PC-3 (cell line): Measurements from ENCODE around the gene P4HTM.

Source experiments
- EZH2 ChIP-seq: fragments of 300-600 bp; sonication (generic); IDR thresholded peaks from one replicate; pipeline ENCODE4 v1.6.1; 2017; ENCODE audit warnings: antibody characterized with exemption, mild to moderate bottlenecking, low read length; ENCODE audit not compliant: unreplicated experiment
- EZH2phosphoT487 ChIP-seq: fragments of 300-600 bp; sonication (generic); IDR thresholded peaks from 2 replicates; pipeline ENCODE4 v1.6.1; 2018; ENCODE audit warnings: mild to moderate bottlenecking, antibody characterized with exemption, low read length, borderline replicate concordance
- TF ChIP-seq, protein P1 (sequence below): fragments of 300-600 bp; sonication (generic); conservative IDR thresholded peaks from 2 replicates; pipeline ENCODE4 v1.5.1; 2017; ENCODE audit warnings: antibody characterized with exemption, low read depth, mild to moderate bottlenecking, low read length

DNA sequence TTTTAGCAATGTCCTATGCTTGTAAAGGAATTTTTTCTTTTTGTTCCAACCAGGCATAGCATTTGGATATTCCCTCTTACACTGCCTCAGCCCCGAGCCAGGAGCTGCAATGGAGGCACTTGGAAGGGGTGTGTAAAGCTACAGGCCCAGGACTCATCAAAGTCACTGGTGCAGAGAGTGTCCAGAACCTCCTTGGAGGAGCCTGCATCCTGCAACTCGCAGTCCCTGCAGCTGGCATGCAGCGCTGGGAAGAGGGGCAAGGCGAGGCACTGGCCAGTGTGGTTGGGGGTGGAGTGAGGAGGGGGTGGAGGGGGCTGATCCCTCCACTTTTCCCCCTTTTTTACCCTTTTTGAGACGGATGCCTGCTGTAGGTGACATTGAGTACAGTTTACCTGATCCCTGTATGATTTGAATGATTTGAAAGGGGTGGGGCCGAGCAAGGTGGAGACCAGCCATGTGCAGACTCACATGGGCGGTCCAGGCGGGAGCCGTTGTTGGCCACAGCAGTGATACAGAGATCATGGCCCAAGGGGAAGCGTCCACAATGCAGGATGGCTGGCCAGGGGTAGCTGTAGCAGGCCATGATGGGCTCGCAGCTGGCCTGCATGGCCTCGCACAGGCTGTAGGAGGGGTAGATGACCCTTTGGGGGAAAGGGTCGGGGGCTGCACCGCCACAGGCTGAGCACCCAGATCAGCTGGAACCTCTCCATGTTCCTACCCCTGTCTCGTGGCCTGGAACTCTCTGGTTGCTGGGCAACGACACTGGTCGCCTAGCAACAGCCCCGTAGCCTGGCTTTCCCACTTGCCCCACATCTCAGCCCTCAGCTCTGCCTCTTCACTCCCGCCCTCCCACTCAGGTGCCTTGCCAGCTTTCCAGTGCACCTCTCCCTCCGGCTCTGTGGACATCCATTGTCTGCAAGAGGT, 7.9 kb downstream of the P4HTM start:
- TF ChIP-seq EZH2phosphoT487 (no peak), EZH2 (no peak)
- TF ChIP-seq, protein P1, sequence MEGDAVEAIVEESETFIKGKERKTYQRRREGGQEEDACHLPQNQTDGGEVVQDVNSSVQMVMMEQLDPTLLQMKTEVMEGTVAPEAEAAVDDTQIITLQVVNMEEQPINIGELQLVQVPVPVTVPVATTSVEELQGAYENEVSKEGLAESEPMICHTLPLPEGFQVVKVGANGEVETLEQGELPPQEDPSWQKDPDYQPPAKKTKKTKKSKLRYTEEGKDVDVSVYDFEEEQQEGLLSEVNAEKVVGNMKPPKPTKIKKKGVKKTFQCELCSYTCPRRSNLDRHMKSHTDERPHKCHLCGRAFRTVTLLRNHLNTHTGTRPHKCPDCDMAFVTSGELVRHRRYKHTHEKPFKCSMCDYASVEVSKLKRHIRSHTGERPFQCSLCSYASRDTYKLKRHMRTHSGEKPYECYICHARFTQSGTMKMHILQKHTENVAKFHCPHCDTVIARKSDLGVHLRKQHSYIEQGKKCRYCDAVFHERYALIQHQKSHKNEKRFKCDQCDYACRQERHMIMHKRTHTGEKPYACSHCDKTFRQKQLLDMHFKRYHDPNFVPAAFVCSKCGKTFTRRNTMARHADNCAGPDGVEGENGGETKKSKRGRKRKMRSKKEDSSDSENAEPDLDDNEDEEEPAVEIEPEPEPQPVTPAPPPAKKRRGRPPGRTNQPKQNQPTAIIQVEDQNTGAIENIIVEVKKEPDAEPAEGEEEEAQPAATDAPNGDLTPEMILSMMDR = no peak
